22Rv1 (cell line): Measurements from ENCODE around the gene ATP1B3.

Experiments
- H3K27ac ChIP-seq: fragments of 450-650 bp; 2 replicates; pipeline ENCODE4 v1.5.1; 2017
- CTCF ChIP-seq: fragments of 450-650 bp; IDR thresholded peaks from 2 replicates; pipeline ENCODE4 v1.5.1; 2017; ENCODE audit warnings: mild to moderate bottlenecking
- ZFX ChIP-seq: fragments of 450-650 bp; IDR thresholded peaks from 2 replicates; pipeline ENCODE4 v1.6.1; 2017; ENCODE audit warnings: antibody characterized with exemption, borderline replicate concordance

The ATP1B3 gene

DNA sequence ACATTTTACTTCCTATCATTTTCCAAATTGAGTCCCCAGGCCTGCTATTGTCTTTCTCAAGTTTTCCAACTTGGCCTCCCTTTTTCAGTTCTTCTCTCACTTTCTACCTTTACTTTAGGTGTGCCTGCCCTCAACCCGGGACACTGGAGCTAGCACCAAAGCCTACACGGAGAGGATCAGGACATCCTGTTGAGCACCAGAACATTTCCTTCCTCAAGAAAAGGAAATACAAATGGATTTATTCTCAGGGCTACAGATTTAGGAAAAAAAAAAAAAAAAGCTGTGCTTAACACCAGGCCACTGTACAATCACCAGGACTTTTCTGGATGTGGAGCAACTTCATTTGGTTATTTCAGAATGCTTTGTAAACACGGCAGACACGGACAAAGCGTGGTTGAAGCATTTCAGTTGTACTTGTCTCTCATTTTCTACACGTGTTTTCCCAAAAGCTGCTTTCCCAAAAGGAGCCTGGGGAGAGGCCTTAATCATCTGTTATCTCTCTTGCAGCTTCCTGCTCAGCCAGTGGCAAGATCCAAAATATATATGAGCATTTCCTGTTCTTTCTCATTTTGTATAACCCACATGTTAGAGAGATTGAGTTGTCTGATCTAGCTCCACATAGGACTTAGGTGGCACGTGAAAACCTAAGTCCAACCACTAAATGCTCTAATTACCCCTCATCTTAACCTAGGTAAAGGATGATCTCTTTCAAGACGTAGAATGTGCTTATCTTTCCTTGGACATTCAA, 15.5 kb upstream of the ATP1B3 start:
- TF ChIP-seq ZFX (no peak), CTCF (no peak)

DNA sequence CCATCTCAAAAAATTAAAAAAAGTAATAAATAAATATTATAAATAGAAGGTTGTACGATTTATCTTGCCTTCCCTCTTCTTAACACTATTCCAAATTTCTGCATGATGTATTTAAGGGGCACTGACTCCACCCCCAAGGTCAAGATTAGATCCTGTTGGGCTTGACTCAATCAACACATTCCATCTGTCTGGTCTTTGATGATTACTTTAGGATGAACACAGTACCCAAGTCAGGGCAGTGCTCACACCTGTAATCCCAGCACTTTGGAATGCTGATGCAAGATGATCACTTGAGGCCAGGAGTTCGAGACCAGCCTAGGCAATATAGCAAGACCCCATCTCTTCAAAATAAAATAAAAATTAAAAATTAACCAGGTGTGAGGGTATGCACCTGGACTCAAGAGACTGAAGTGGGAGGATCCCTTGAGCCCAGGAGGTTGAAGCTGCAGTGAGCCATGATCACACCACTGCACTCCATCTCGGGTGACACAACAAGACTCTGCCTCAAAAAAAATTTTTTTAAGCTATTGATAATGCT, 14.1 kb upstream of the ATP1B3 start:
- TF ChIP-seq CTCF = no peak
- no peak for TF ChIP-seq ZFX

More for the DNA sequence above, 15.5 kb upstream of the ATP1B3 start:
- H3K27ac ChIP-seq = no peak overlapping the region

DNA sequence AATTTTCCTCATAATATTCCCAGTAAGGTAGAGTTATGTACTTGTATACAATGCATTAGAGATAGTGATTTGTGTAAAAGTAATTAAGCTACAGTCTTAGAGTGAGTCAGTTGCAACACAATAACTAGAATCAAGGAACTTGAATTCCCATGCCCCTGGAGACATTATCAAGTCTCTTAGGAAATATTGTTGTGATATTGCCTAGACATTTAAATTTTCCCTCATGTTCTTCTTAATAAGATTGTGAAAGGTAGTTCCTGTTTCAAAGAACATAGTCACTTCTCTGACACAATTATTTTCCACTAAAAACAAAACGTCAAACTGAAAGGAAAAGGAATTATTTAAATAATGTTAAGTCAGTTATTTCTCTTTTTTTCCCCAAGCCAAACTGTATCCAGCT, 13.0 kb upstream of the ATP1B3 start:
- H3K27ac ChIP-seq = no peak overlapping the region
- TF ChIP-seq ZFX (no peak), CTCF (no peak)

More for the DNA sequence above, 14.1 kb upstream of the ATP1B3 start:
- no peak overlapping the region for H3K27ac ChIP-seq

DNA sequence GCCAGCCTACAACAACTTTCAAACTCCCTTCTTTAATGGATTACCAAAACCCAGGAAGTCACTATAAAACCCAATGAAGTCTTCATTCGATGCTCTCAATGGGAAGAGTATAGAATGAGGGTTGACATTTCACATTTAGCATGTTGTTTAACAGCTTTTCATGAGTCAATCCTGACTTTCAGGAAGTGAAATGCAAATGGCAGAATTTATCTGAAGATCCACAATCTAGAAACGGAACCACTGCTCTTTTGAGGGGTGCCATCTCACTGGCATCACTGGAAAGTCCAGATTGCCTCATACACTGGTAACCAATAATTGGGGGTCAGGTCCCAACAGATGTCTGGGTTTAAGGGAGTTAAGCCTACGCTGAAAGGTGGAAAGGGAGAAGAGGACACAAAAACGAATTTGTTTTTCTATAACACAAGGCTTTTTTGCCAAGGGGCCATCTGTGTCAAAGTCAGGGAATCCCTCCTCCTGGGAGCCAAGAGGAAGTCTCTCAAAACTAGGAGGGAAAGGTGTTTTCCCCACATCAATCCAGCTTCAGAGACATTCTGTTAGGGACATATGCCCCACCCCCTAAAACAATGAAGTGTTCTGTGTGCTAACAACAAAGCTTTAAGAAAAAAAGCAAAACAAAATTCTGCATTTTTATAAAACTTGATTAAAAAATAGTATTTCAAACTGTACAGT, 12.0 kb upstream of the ATP1B3 start:
- no peak overlapping the region for H3K27ac ChIP-seq
- TF ChIP-seq CTCF = no peak
- TF ChIP-seq ZFX = no peak

- no peak overlapping the region for H3K27ac ChIP-seq
- no peak for TF ChIP-seq ZFX
- TF ChIP-seq CTCF = no peak
These were observed 11.3 kb upstream of the ATP1B3 start for GRCh38 chr3:141865101-141865500.

DNA sequence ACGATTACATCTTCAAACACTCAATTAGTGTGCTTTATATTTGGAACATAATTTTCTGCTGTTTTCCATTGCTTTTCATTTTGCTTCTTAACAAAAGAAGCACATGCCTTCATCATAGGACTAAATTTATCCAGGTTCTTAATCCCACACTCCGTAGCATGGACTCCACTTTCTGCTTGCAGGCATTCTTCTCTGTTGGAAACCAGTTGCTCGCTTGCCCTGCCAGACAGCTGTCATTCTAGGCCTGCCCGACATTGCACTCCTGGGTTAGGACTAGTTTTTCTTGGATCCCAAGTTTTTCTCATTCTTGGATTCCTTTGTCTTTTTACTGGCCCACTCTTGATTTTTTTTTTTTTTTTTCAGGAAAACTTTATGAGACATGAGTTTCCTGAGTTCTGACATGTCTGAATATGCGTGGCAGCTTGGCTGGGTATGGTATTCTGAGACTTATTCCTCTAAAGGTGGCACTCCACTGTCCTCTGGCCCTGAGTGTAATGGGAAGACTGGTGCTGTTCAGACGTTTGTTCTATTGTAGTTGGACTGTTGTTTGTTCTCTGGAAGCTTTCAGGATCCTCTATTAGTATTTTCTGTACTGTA, 6.3 kb upstream of the ATP1B3 start:
- TF ChIP-seq ZFX (no peak), CTCF (no peak)
- no peak overlapping the region for H3K27ac ChIP-seq
